Neuronal stem cell (in vitro differentiated cells): ENCODE results near the gene CNTN2.

Experiments used
- DNase-seq: peaks from one replicate; pipeline ENCODE4 v3.0.0-alpha.2; 2013; ENCODE audit warnings: low spot score
- H2AFZ ChIP-seq: one replicate; pipeline ENCODE4 v1.6.1; 2013; ENCODE audit warnings: mild to moderate bottlenecking, low read length, inconsistent platforms
- H2AK5ac ChIP-seq: 2 replicates; pipeline ENCODE4 v1.6.1; 2013; ENCODE audit warnings: low read depth, mild to moderate bottlenecking, inconsistent platforms, low read length, moderate library complexity, mixed read lengths
- H2BK120ac ChIP-seq: 2 replicates; pipeline ENCODE4 v1.6.1; 2013; ENCODE audit warnings: low read depth, mild to moderate bottlenecking, inconsistent platforms, low read length, moderate library complexity, mixed read lengths
- H2BK12ac ChIP-seq: one replicate; pipeline ENCODE4 v1.6.1; 2013; ENCODE audit warnings: low read length, inconsistent platforms
- H2BK15ac ChIP-seq: 2 replicates; pipeline ENCODE4 v1.6.1; 2013; ENCODE audit warnings: mild to moderate bottlenecking, low read length, inconsistent platforms, mixed read lengths
- H2BK5ac ChIP-seq: one replicate; pipeline ENCODE4 v1.6.1; 2013; ENCODE audit warnings: inconsistent platforms, mild to moderate bottlenecking, low read length, moderate library complexity
- H3K14ac ChIP-seq: one replicate; pipeline ENCODE4 v1.6.1; 2013; ENCODE audit warnings: low read length, inconsistent platforms
- H3K18ac ChIP-seq: 2 replicates; pipeline ENCODE4 v1.6.1; 2013; ENCODE audit warnings: low read length, inconsistent platforms
- H3K23ac ChIP-seq: 2 replicates; pipeline ENCODE4 v1.6.1; 2013; ENCODE audit warnings: low read depth, mild to moderate bottlenecking, mixed read lengths, low read length, inconsistent platforms; ENCODE audit not compliant: poor library complexity
- H3K27ac ChIP-seq: replicated peaks from 3 replicates; pipeline ENCODE4 v1.5.1; 2013; ENCODE audit warnings: low read length, inconsistent platforms
- H3K27me3 ChIP-seq, 3 experiments: 2 replicates each; pipeline ENCODE4 v1.6.1; 2013; ENCODE audit warnings: low read length in 3 of 3, mild to moderate bottlenecking in 2 of 3, inconsistent platforms in 1 of 3, low read depth in 1 of 3, mixed read lengths in 1 of 3, moderate library complexity in 1 of 3; ENCODE audit not compliant: control insufficient read depth in 3 of 3, insufficient read depth in 3 of 3
- H3K36me3 ChIP-seq, 2 donors: replicated peaks in 1 of 2; 2 replicates each; pipeline ENCODE4 v1.6.1; 2013; ENCODE audit warnings: low read length in 2 of 2; ENCODE audit not compliant: control insufficient read depth in 2 of 2, insufficient read depth in 2 of 2
- H3K4ac ChIP-seq: 2 replicates; pipeline ENCODE4 v1.6.1; 2013; ENCODE audit warnings: inconsistent platforms, mild to moderate bottlenecking, low read length, moderate library complexity
- H3K4me1 ChIP-seq, 2 donors: 1 replicate in 1 of 2; 2 replicates in 1 of 2; pipeline ENCODE4 v1.6.1; 2013; ENCODE audit warnings: low read length in 2 of 2, low read depth in 1 of 2; ENCODE audit not compliant: control insufficient read depth in 2 of 2, insufficient read depth in 1 of 2
- H3K4me2 ChIP-seq: one replicate; pipeline ENCODE4 v1.6.1; 2013; ENCODE audit warnings: mild to moderate bottlenecking, low read length, inconsistent platforms; ENCODE audit not compliant: insufficient read depth, poor library complexity, severe bottlenecking
- H3K4me3 ChIP-seq, 2 donors: 2 replicates each; pipeline ENCODE4 v1.5.1; 2013; ENCODE audit warnings: low read length in 2 of 2, mild to moderate bottlenecking in 2 of 2, inconsistent platforms in 1 of 2, moderate library complexity in 1 of 2
- H3K79me1 ChIP-seq: one replicate; pipeline ENCODE4 v1.6.1; 2013; ENCODE audit warnings: low read depth, mild to moderate bottlenecking, inconsistent platforms, low read length, moderate library complexity
- H3K9ac ChIP-seq: one replicate; pipeline ENCODE4 v1.6.1; 2013; ENCODE audit warnings: mild to moderate bottlenecking, low read depth, low read length, inconsistent platforms; ENCODE audit not compliant: poor library complexity
- H3K9me3 ChIP-seq, 2 donors: replicated peaks in 1 of 2; 2 replicates each; pipeline versions ENCODE3 to v1.6.1; 2013; ENCODE audit warnings: low read length in 2 of 2, mild to moderate bottlenecking in 2 of 2, inconsistent platforms in 1 of 2, low read depth in 1 of 2, mixed read lengths in 1 of 2, moderate library complexity in 1 of 2; ENCODE audit not compliant: control insufficient read depth in 2 of 2, insufficient read depth in 1 of 2
- H4K8ac ChIP-seq: one replicate; pipeline ENCODE4 v1.6.1; 2013; ENCODE audit warnings: low read depth, mild to moderate bottlenecking, inconsistent platforms, low read length, moderate library complexity
- H4K91ac ChIP-seq: one replicate; pipeline ENCODE4 v1.6.1; 2013; ENCODE audit warnings: low read length, low read depth, mild to moderate bottlenecking, inconsistent platforms; ENCODE audit not compliant: poor library complexity
- WGBS, 2 donors: extraction: QIAGEN DNeasy Blood & Tissue Kit; methylation state at CpG; one replicate each; pipeline ENCODE4 v1.1.7; 2013; ENCODE audit warnings: missing lambda C conversion rate in 2 of 2, mixed read lengths in 1 of 2; ENCODE audit not compliant: insufficient read length in 2 of 2, insufficient replicate concordance in 1 of 2; ENCODE audit errors: extremely low coverage in 2 of 2; 5-methylcytosine and 5-hydroxymethylcytosine counted together

CNTN2 gene

GRCh38 chr1:205069371-205070125 lies 26.5 kb downstream of the CNTN2 start:
- H4K8ac ChIP-seq: no peak overlapping the region
- no peaks in the 10 kb centered on the region for H3K9me3 ChIP-seq
- DNase-seq: no peak
- WGBS, 2 donors: no CpG with 5 or more reads among the region's 42 CpGs
- peaks cover 0 to 3% of the 10 kb centered on the region in 2 donors for H3K4me1 ChIP-seq
- no peak overlapping the region for H2AFZ ChIP-seq
- no peaks in the 10 kb centered on the region for H3K36me3 ChIP-seq
- H3K27me3 ChIP-seq: peaks cover 0 to 10% (median 0%) of the 10 kb centered on the region in 3 experiments
- no peak overlapping the region for H2BK120ac ChIP-seq
- H3K4me2 ChIP-seq: no peak overlapping the region
- H3K23ac ChIP-seq: peak overlapping the region; percentile 4
- H3K4me3 ChIP-seq: no peak overlapping the region
- peak overlapping the region; percentile 49 for H3K18ac ChIP-seq
- H3K79me1 ChIP-seq: no peaks in the 10 kb centered on the region
- no peak overlapping the region for H3K4ac ChIP-seq
- no peak overlapping the region for H2BK5ac ChIP-seq
- no peak overlapping the region for H3K27ac ChIP-seq
- no peak overlapping the region for H2BK12ac ChIP-seq
- peak overlapping the region; percentile 36 for H3K9ac ChIP-seq
- peak overlapping the region; percentile 7 for H2BK15ac ChIP-seq
- H4K91ac ChIP-seq: no peak overlapping the region
- no peak overlapping the region for H2AK5ac ChIP-seq
- H3K14ac ChIP-seq: no peak overlapping the region

- peaks cover 0 to 3% of the 10 kb centered on the region in 2 donors for H3K4me1 ChIP-seq
- no peak for DNase-seq
- H2AK5ac ChIP-seq: no peak overlapping the region
- H3K14ac ChIP-seq: no peak overlapping the region
- H3K4me2 ChIP-seq: no peak overlapping the region
- no peak overlapping the region for H2BK15ac ChIP-seq
- no peaks in the 10 kb centered on the region for H3K79me1 ChIP-seq
- peak overlapping the region; percentile 19 for H2AFZ ChIP-seq
- H3K4me3 ChIP-seq: no peak overlapping the region
- no peak overlapping the region for H2BK5ac ChIP-seq
- no peak overlapping the region for H2BK120ac ChIP-seq
- H3K9me3 ChIP-seq: no peaks in the 10 kb centered on the region
- no peak overlapping the region for H3K23ac ChIP-seq
- no CpG with 5 or more reads among the region's 2 CpGs for whole genome bisulfite sequencing, 2 donors
- H4K8ac ChIP-seq: no peak overlapping the region
- H3K18ac ChIP-seq: no peak overlapping the region
- no peak overlapping the region for H3K9ac ChIP-seq
- no peak overlapping the region for H3K27ac ChIP-seq
- H4K91ac ChIP-seq: no peak overlapping the region
- peaks cover 0 to 8% (median 0%) of the 10 kb centered on the region in 3 experiments for H3K27me3 ChIP-seq
- no peak overlapping the region for H3K4ac ChIP-seq
- H2BK12ac ChIP-seq: no peak overlapping the region
- no peaks in the 10 kb centered on the region for H3K36me3 ChIP-seq
These were observed 28.0 kb downstream of the CNTN2 start for GRCh38 chr1:205071028-205071409.

- H3K4ac ChIP-seq: no peak overlapping the region
- no peak overlapping the region for H3K27ac ChIP-seq
- H4K8ac ChIP-seq: no peak overlapping the region
- DNase-seq: no peak
- no peak overlapping the region for H2AK5ac ChIP-seq
- no peak overlapping the region for H2BK5ac ChIP-seq
- no peak overlapping the region for H3K23ac ChIP-seq
- H2BK15ac ChIP-seq: no peak overlapping the region
- peak overlapping the region; percentile 20 for H3K18ac ChIP-seq
- no peak overlapping the region for H4K91ac ChIP-seq
- no peak overlapping the region for H3K9ac ChIP-seq
- no peak overlapping the region for H3K14ac ChIP-seq
- H3K4me3 ChIP-seq: no peak overlapping the region
- no peak overlapping the region for H2BK12ac ChIP-seq
- no peak overlapping the region for H2AFZ ChIP-seq
- no peak overlapping the region for H2BK120ac ChIP-seq
- H3K27me3 ChIP-seq: peaks cover 0 to 8% (median 0%) of the 10 kb centered on the region in 3 experiments
- H3K36me3 ChIP-seq: no peaks in the 10 kb centered on the region
- H3K79me1 ChIP-seq: no peaks in the 10 kb centered on the region
- no peak overlapping the region for H3K4me2 ChIP-seq
- no CpG with 5 or more reads among the region's 12 CpGs for WGBS, 2 donors
- no peaks in the 10 kb centered on the region for H3K9me3 ChIP-seq
- H3K4me1 ChIP-seq: peaks cover 0 to 3% of the 10 kb centered on the region in 2 donors
These were observed 28.8 kb downstream of the CNTN2 start for GRCh38 chr1:205071801-205072200.

- Histone ChIP-seq H3K4me2 (no peak overlapping the region), H3K23ac (no peak overlapping the region), H3K27ac (no peak overlapping the region), H3K4ac (no peak overlapping the region), H3K36me3 (no peaks in the 10 kb centered on the region), H3K18ac (no peak overlapping the region), H2AFZ (no peak overlapping the region), H3K9me3 (no peaks in the 10 kb centered on the region), H2AK5ac (no peak overlapping the region), H3K4me1 (peaks cover 0 to 3% of the 10 kb centered on the region in 2 donors), H2BK15ac (no peak overlapping the region), H2BK120ac (no peak overlapping the region), H2BK5ac (no peak overlapping the region), H3K14ac (no peak overlapping the region), H4K91ac (no peak overlapping the region), H4K8ac (no peak overlapping the region), H3K4me3 (no peak overlapping the region), H3K27me3 (peaks cover 0 to 8% (median 0%) of the 10 kb centered on the region in 3 experiments), H3K79me1 (no peaks in the 10 kb centered on the region), H3K9ac (no peak overlapping the region), H2BK12ac (no peak overlapping the region)
- no peak for DNase-seq
- WGBS, 2 donors: no CpG with 5 or more reads among the region's 9 CpGs
These were observed 29.3 kb downstream of the CNTN2 start for GRCh38 chr1:205072286-205072685.
